ENCODE results near the gene NEK7.
A peak's percentile ranks its signal among the peaks of the same experiment; 100 is the strongest.

The NEK7 gene

GRCh38 chr1:198179556-198179981, 22.8 kb downstream of the NEK7 start:
- in situ Hi-C loops (cut with HindIII; ENCODE audit: low sequenced_read_pairs): no loop called here
- no peak overlapping the region for H3K4me3 ChIP-seq (ENCODE audit: low read depth, low read length)
- DNase-seq (ENCODE audit: low read depth, low spot score): peak; percentile 87
- TF ChIP-seq CTCF (IDR thresholded peaks at IDR 0.05; ENCODE audit: low read depth, low read length): no peak

GRCh38 chr1:198183605-198184004, 26.8 kb downstream of the NEK7 start:
- no peak overlapping the region for H3K4me3 ChIP-seq (ENCODE audit: low read depth, low read length)
- DNase-seq (ENCODE audit: low read depth, low spot score): no peak
- no peak for TF ChIP-seq CTCF (IDR thresholded peaks at IDR 0.05; ENCODE audit: low read depth, low read length)
- in situ Hi-C loops (cut with HindIII; ENCODE audit: low sequenced_read_pairs): no loop called here

GRCh38 chr1:198184516-198184915, 27.7 kb downstream of the NEK7 start:
- TF ChIP-seq CTCF (IDR thresholded peaks at IDR 0.05; ENCODE audit: low read depth, low read length): no peak
- H3K4me3 ChIP-seq (ENCODE audit: low read depth, low read length): no peak overlapping the region
- no peak for DNase-seq (ENCODE audit: low read depth, low spot score)
- in situ Hi-C loops (cut with HindIII; ENCODE audit: low sequenced_read_pairs): no loop called here

DNA sequence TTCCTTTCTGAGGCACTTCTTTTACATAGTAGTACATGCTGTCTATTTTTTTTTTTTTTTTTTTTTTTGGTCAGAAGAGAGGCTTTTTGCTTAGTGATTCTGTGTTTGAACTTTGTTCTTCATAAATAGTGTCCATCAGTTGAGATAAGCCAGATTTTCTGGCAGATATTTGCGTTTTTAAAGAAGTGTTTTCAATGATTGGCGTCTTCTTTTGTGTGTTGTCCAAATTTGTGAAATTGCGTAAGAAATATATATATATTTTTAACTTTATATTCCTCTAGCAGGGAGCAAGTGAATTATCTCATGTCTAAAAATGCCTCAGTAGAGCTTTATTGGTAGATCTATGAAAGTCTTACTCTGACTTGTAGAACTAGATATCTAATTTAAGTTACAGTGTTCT, 28.3 kb downstream of the NEK7 start:
- in situ Hi-C loops (cut with HindIII; ENCODE audit: low sequenced_read_pairs): no loop called here
- no peak for TF ChIP-seq CTCF (IDR thresholded peaks at IDR 0.05; ENCODE audit: low read depth, low read length)
- H3K4me3 ChIP-seq (ENCODE audit: low read depth, low read length): no peak overlapping the region
- DNase-seq (ENCODE audit: low read depth, low spot score): no peak

DNA sequence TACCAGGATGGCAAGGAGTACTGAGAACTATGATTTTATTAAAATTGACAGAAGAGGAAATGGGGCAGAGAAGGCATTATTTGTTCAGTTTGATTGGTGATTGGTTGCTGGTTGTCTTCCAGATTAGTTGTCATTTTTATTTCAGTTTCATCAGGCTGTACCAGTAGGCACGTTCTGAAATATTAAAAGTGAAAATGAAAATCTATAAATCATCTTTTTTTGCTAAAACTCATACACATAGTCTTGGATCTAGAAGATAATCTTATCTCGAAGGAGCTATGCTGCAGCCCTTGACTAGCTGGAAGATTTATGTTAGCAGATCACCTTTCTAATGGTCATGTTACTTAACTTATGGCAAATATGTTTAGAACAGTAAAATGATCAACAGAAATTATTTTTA, 29.0 kb downstream of the NEK7 start:
- DNase-seq (ENCODE audit: low read depth, low spot score): no peak
- no peak for TF ChIP-seq CTCF (IDR thresholded peaks at IDR 0.05; ENCODE audit: low read depth, low read length)
- in situ Hi-C loops (cut with HindIII; ENCODE audit: low sequenced_read_pairs): no loop called here
- H3K4me3 ChIP-seq (ENCODE audit: low read depth, low read length): no peak overlapping the region

- no peak for TF ChIP-seq CTCF (IDR thresholded peaks at IDR 0.05; ENCODE audit: low read depth, low read length)
- no peak for DNase-seq (ENCODE audit: low read depth, low spot score)
Observed at GRCh38 chr1:198186916-198187580, 30.2 kb downstream of the NEK7 start.

More at GRCh38 chr1:198186916-198187580, 30.2 kb downstream of the NEK7 start:
- in situ Hi-C loops (cut with HindIII; ENCODE audit: low sequenced_read_pairs): no loop called here
- H3K4me3 ChIP-seq (ENCODE audit: low read depth, low read length): no peak overlapping the region

Measured in astrocyte of the spinal cord (primary cell).